Measurements from ENCODE around the gene MPL.

MPL gene

GRCh38 chr1:43346636-43347035 is 9.0 kb downstream of the MPL start:
- H3K4me3 ChIP-seq (ENCODE audit: control insufficient read depth, low read depth, low read length): no peak overlapping the region
- DNase-seq (ENCODE audit: low read depth): no peak
- TF ChIP-seq CTCF (conservative IDR thresholded peaks at IDR 0.05; ENCODE audit: control insufficient read depth, insufficient read depth, low read depth, low read length): no peak

- peak overlapping the region; percentile 47 for H3K4me3 ChIP-seq (ENCODE audit: control insufficient read depth, low read depth, low read length)
- no peak for TF ChIP-seq CTCF (conservative IDR thresholded peaks at IDR 0.05; ENCODE audit: control insufficient read depth, insufficient read depth, low read depth, low read length)
- DNase-seq (ENCODE audit: low read depth): no peak
Observed at GRCh38 chr1:43348343-43348808, 10.8 kb downstream of the MPL start.

GRCh38 chr1:43348809-43349593 is 11.4 kb downstream of the MPL start:
- H3K4me3 ChIP-seq (ENCODE audit: control insufficient read depth, low read depth, low read length): peak overlapping the region; percentile 47
- DNase-seq (ENCODE audit: low read depth): no peak
- no peak for TF ChIP-seq CTCF (conservative IDR thresholded peaks at IDR 0.05; ENCODE audit: control insufficient read depth, insufficient read depth, low read depth, low read length)

- peak overlapping the region; percentile 47 for H3K4me3 ChIP-seq (ENCODE audit: control insufficient read depth, low read depth, low read length)
- no peak for TF ChIP-seq CTCF (conservative IDR thresholded peaks at IDR 0.05; ENCODE audit: control insufficient read depth, insufficient read depth, low read depth, low read length)
- peak; percentile 72 for DNase-seq (ENCODE audit: low read depth)
Observed at GRCh38 chr1:43349594-43350306, 12.1 kb downstream of the MPL start.

- TF ChIP-seq CTCF (conservative IDR thresholded peaks at IDR 0.05; ENCODE audit: control insufficient read depth, insufficient read depth, low read depth, low read length): no peak
- no peak for DNase-seq (ENCODE audit: low read depth)
- no peak overlapping the region for H3K4me3 ChIP-seq (ENCODE audit: control insufficient read depth, low read depth, low read length)
Observed at GRCh38 chr1:43350976-43351375, 13.4 kb downstream of the MPL start.

- TF ChIP-seq CTCF (conservative IDR thresholded peaks at IDR 0.05; ENCODE audit: control insufficient read depth, insufficient read depth, low read depth, low read length): no peak
- no peak overlapping the region for H3K4me3 ChIP-seq (ENCODE audit: control insufficient read depth, low read depth, low read length)
- DNase-seq (ENCODE audit: low read depth): no peak
Observed at GRCh38 chr1:43351421-43352350, 14.1 kb downstream of the MPL start.

All from fibroblast of mammary gland (primary cell).